B cell (primary cell): ENCODE measurements around the gene XRRA1. TPM values are rescaled to one million over a fixed set of nuclear protein-coding genes. Genes with fewer than 3 reads are reported as not detected.

Source experiments
- ATAC-seq: fragments of 200-7000 bp; cut with Tn5 transposase; one replicate; pipeline ENCODE4 v1.10.0; 2021; ENCODE audit warnings: low read depth, mild to moderate bottlenecking, moderate number of reproducible peaks, moderate library complexity
- CTCF ChIA-PET: fragments of 350-600 bp; sonication (Branson Sonifier 250); formaldehyde crosslinking; loops from one replicate; lab custom pipeline; 2021; ENCODE audit warnings: antibody characterized with exemption, inconsistent platforms; lab: Charles Lee
- POLR2A ChIA-PET: fragments of 350-600 bp; sonication (Branson Sonifier 250); formaldehyde crosslinking; loops from one replicate; lab custom pipeline; 2021; ENCODE audit warnings: antibody characterized with exemption; lab: Charles Lee
- DNase-seq: peaks from one replicate; pipeline ENCODE4 v3.0.0; 2013
- H2AFZ ChIP-seq: 2 replicates; pipeline ENCODE4 v1.6.1; 2012; ENCODE audit warnings: mild to moderate bottlenecking, low read depth, low read length; ENCODE audit not compliant: insufficient read depth, poor library complexity, severe bottlenecking
- H3K27ac ChIP-seq, 2 donors: 1 replicate in 1 of 2; 2 replicates in 1 of 2; pipeline ENCODE4 v1.5.1; 2012 to 2013; ENCODE audit warnings: low read length in 2 of 2, mild to moderate bottlenecking in 2 of 2, moderate library complexity in 1 of 2
- H3K27me3 ChIP-seq, 4 experiments: fragments of 200-600 bp in 1 of 4; sonication (generic) in 1 of 4; replicated peaks in 1 of 4; 1 replicate in 2 of 4; 2 replicates in 2 of 4; pipeline versions ENCODE4 v1.6.1 to v1.7.0; 2013 to 2016; ENCODE audit warnings: low read length in 3 of 4, mild to moderate bottlenecking in 2 of 4, mixed read lengths in 1 of 4, moderate library complexity in 1 of 4; ENCODE audit not compliant: insufficient read depth in 4 of 4, control insufficient read depth in 3 of 4; ENCODE audit errors: control extremely low read depth in 1 of 4
- H3K36me3 ChIP-seq, 2 experiments: replicated peaks in 1 of 2; 1 replicate in 1 of 2; 2 replicates in 1 of 2; pipeline versions ENCODE4 v1.6.1 to v1.7.1; 2013; ENCODE audit warnings: low read length in 1 of 2; ENCODE audit not compliant: insufficient read depth in 2 of 2, control insufficient read depth in 1 of 2; ENCODE audit errors: control extremely low read depth in 1 of 2, extremely low read depth in 1 of 2
- H3K4me1 ChIP-seq, 2 donors: fragments of 200-600 bp in 1 of 2; sonication (generic) in 1 of 2; 1 replicate in 1 of 2; 2 replicates in 1 of 2; pipeline versions ENCODE4 v1.5.1 to v1.6.1; 2013 to 2017; ENCODE audit warnings: low read length in 2 of 2; ENCODE audit not compliant: control insufficient read depth in 2 of 2, insufficient read depth in 2 of 2
- H3K4me2 ChIP-seq: replicated peaks from 2 replicates; pipeline ENCODE3; 2012; ENCODE audit warnings: mild to moderate bottlenecking, low read depth, low read length; ENCODE audit not compliant: poor library complexity, severe bottlenecking
- H3K4me3 ChIP-seq, 5 experiments: fragments of 200-600 bp in 1 of 5; sonication (generic) in 1 of 5; 1 replicate in 3 of 5; 2 replicates in 2 of 5; pipeline versions ENCODE4 v1.5.1 to v1.7.0; 2011 to 2016; ENCODE audit warnings: low read length in 4 of 5, mild to moderate bottlenecking in 4 of 5, low read depth in 2 of 5, control low read depth in 1 of 5, moderate library complexity in 1 of 5; ENCODE audit not compliant: insufficient read depth in 1 of 5; ENCODE audit errors: control extremely low read depth in 1 of 5, extremely low read depth in 1 of 5
- H3K79me2 ChIP-seq: fragments of 200-600 bp; sonication (generic); one replicate; pipeline ENCODE4 v1.6.0; 2016; ENCODE audit warnings: low read length; ENCODE audit not compliant: control insufficient read depth, insufficient read depth
- H3K9ac ChIP-seq: fragments of 200-600 bp; sonication (generic); 2 replicates; pipeline ENCODE4 v1.6.1; 2017; ENCODE audit warnings: mild to moderate bottlenecking, low read length, moderate library complexity
- H3K9me3 ChIP-seq, 3 donors: one replicate each; pipeline versions ENCODE4 v1.6.1 to v1.7.1; 2013; ENCODE audit warnings: low read length in 2 of 3; ENCODE audit not compliant: control insufficient read depth in 2 of 3, insufficient read depth in 1 of 3; ENCODE audit errors: control extremely low read depth in 1 of 3
- H4K20me1 ChIP-seq: 2 replicates; pipeline ENCODE4 v1.6.0; 2012; ENCODE audit warnings: mild to moderate bottlenecking, low read length; ENCODE audit not compliant: insufficient read depth, control insufficient read depth, poor library complexity, severe bottlenecking
- H3K27ac Mint-ChIP-seq: one replicate; pipeline ENCODE4 v1.8.0; 2021; ENCODE audit warnings: mixed read lengths
- H3K27me3 Mint-ChIP-seq: one replicate; pipeline ENCODE4 v1.8.0; 2021; ENCODE audit warnings: mixed read lengths
- H3K4me1 Mint-ChIP-seq: one replicate; pipeline ENCODE4 v1.8.0; 2021; ENCODE audit warnings: mixed read lengths
- H3K4me3 Mint-ChIP-seq: one replicate; pipeline ENCODE4 v1.8.0; 2021; ENCODE audit warnings: mixed read lengths
- H3K9me3 Mint-ChIP-seq: one replicate; pipeline ENCODE4 v1.8.0; 2022; ENCODE audit warnings: mixed read lengths; ENCODE audit not compliant: insufficient read depth
- EZH2 ChIP-seq: IDR thresholded peaks from 2 replicates; pipeline ENCODE4 v1.6.1; 2012; ENCODE audit warnings: borderline replicate concordance, low read depth, mild to moderate bottlenecking, moderate library complexity, low read length; ENCODE audit not compliant: insufficient read depth, poor library complexity, severe bottlenecking
- WGBS: methylation state at CpG from one replicate; pipeline ENCODE4 v1.1.5; 2013; ENCODE audit warnings: missing lambda C conversion rate; ENCODE audit not compliant: insufficient coverage; 5-methylcytosine and 5-hydroxymethylcytosine counted together
- intact Hi-C: fragments of 100-400 bp; cut with micrococcal nuclease; formaldehyde crosslinking; loops from one replicate; pipeline ENCODE4 v1.10.0; 2022
- polyA plus RNA-seq: library from polyadenylated mRNA; depleted of rRNA; stranded (reverse); fragments of >200 nt; gene quantifications from 2 replicates; pipeline ENCODE4 v1.2.3, GENCODE V29; 2012
- total RNA-seq, 2 donors: library from RNA; stranded (reverse); fragments of 120-200 nt in 1 of 2; gene quantifications; 1 replicate in 1 of 2; 2 replicates in 1 of 2; pipeline versions ENCODE4 v1.2.3 to v1.2.4, GENCODE V29; 2013 to 2022
- TF ChIP-seq, protein P1 (sequence below): fragments of 200-600 bp; IDR thresholded peaks from one replicate; pipeline ENCODE4 v1.8.0; 2022; ENCODE audit warnings: antibody characterized with exemption, mild to moderate bottlenecking

Gene XRRA1
- total and polyA plus RNA-seq, 2 donors (not counting 1 experiment from before 2014, with no cell fraction given) = 6.9 to 80.8 TPM

GRCh38 chr11:74927496-74927895 lies 21.4 kb downstream of the XRRA1 start:
- CTCF ChIA-PET = interaction anchor here (0.6 to 16.6 kb wide), 4 partner anchors 10 to 321 kb away, joined by 5 to 235 read pairs (median 12); no protein-coding TSS in a partner anchor
- no peak overlapping the region for H3K9ac ChIP-seq
- Mint-ChIP-seq H3K4me1 (no peaks in the 10 kb centered on the region), H3K4me3 (no peak overlapping the region), H3K27me3 (no peaks in the 10 kb centered on the region), H3K9me3 (no peaks in the 10 kb centered on the region), H3K27ac (no peak overlapping the region)
- no peaks in the 10 kb centered on the region for H3K79me2 ChIP-seq
- no peak overlapping the region for H3K27ac ChIP-seq
- no peak overlapping the region for H2AFZ ChIP-seq
- no peaks in the 10 kb centered on the region for H3K9me3 ChIP-seq
- peaks cover 0 to 3% of the 10 kb centered on the region in 2 experiments for H3K36me3 ChIP-seq
- no peaks in the 10 kb centered on the region for H4K20me1 ChIP-seq
- no peaks in the 10 kb centered on the region for H3K4me1 ChIP-seq
- no peak for DNase-seq
- intact Hi-C loops = no loop called here
- no peak overlapping the region for H3K4me3 ChIP-seq
- H3K27me3 ChIP-seq = no peaks in the 10 kb centered on the region
- POLR2A ChIA-PET = no interaction called here
- no peak for TF ChIP-seq EZH2
- TF ChIP-seq, protein P1, sequence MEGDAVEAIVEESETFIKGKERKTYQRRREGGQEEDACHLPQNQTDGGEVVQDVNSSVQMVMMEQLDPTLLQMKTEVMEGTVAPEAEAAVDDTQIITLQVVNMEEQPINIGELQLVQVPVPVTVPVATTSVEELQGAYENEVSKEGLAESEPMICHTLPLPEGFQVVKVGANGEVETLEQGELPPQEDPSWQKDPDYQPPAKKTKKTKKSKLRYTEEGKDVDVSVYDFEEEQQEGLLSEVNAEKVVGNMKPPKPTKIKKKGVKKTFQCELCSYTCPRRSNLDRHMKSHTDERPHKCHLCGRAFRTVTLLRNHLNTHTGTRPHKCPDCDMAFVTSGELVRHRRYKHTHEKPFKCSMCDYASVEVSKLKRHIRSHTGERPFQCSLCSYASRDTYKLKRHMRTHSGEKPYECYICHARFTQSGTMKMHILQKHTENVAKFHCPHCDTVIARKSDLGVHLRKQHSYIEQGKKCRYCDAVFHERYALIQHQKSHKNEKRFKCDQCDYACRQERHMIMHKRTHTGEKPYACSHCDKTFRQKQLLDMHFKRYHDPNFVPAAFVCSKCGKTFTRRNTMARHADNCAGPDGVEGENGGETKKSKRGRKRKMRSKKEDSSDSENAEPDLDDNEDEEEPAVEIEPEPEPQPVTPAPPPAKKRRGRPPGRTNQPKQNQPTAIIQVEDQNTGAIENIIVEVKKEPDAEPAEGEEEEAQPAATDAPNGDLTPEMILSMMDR = no peak
- ATAC-seq = no peak
- no peak overlapping the region for H3K4me2 ChIP-seq

GRCh38 chr11:74926304-74927030 lies 22.4 kb downstream of the XRRA1 start:
- Histone ChIP-seq H4K20me1 (no peaks in the 10 kb centered on the region), H3K79me2 (no peaks in the 10 kb centered on the region), H2AFZ (no peak overlapping the region), H3K9me3 (no peaks in the 10 kb centered on the region), H3K36me3 (peaks cover 0 to 3% of the 10 kb centered on the region in 2 experiments), H3K4me3 (no peak overlapping the region), H3K4me2 (no peak overlapping the region), H3K9ac (no peak overlapping the region), H3K27ac (no peak overlapping the region), H3K27me3 (no peaks in the 10 kb centered on the region), H3K4me1 (no peaks in the 10 kb centered on the region)
- no peaks in the 10 kb centered on the region for H3K4me1 Mint-ChIP-seq
- DNase-seq (no peak), ATAC-seq (no peak)
- ChIA-PET CTCF (interaction anchor here (0.9 to 16.6 kb wide), 7 partner anchors 11 to 353 kb away, joined by 3 to 235 read pairs (median 4); no protein-coding TSS in a partner anchor), POLR2A (no interaction called here)
- no peaks in the 10 kb centered on the region for H3K9me3 Mint-ChIP-seq
- H3K27me3 Mint-ChIP-seq = no peaks in the 10 kb centered on the region
- intact Hi-C loops = no loop called here
- no peak overlapping the region for H3K4me3 Mint-ChIP-seq
- no peak for TF ChIP-seq EZH2
- TF ChIP-seq, protein P1 = no peak
- 100% methylated on average over 3 of the region's 8 CpGs for WGBS
- no peak overlapping the region for H3K27ac Mint-ChIP-seq
